Loucy (cell line): ENCODE data around the gene NXNL1.

Experiments
- EZH2phosphoT487 ChIP-seq: fragments of 200-600 bp; IDR thresholded peaks from 2 replicates; pipeline ENCODE4 v1.6.1; 2018; ENCODE audit warnings: antibody characterized with exemption, mild to moderate bottlenecking, moderate library complexity, borderline replicate concordance
- TF ChIP-seq, protein P1 (sequence below): fragments of 200-600 bp; sonication (generic); conservative IDR thresholded peaks from 2 replicates; pipeline ENCODE4 v1.5.1; 2014; ENCODE audit warnings: mild to moderate bottlenecking, antibody characterized with exemption, low read length

- TF ChIP-seq, protein P1, sequence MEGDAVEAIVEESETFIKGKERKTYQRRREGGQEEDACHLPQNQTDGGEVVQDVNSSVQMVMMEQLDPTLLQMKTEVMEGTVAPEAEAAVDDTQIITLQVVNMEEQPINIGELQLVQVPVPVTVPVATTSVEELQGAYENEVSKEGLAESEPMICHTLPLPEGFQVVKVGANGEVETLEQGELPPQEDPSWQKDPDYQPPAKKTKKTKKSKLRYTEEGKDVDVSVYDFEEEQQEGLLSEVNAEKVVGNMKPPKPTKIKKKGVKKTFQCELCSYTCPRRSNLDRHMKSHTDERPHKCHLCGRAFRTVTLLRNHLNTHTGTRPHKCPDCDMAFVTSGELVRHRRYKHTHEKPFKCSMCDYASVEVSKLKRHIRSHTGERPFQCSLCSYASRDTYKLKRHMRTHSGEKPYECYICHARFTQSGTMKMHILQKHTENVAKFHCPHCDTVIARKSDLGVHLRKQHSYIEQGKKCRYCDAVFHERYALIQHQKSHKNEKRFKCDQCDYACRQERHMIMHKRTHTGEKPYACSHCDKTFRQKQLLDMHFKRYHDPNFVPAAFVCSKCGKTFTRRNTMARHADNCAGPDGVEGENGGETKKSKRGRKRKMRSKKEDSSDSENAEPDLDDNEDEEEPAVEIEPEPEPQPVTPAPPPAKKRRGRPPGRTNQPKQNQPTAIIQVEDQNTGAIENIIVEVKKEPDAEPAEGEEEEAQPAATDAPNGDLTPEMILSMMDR, result no peak
- TF ChIP-seq EZH2phosphoT487, result no peak
These were observed 22.3 kb upstream of the NXNL1 start for GRCh38 chr19:17482877-17483604.
